GM19463 (cell line): Measurements from ENCODE around the gene KLF16.
A peak's percentile ranks its signal among the peaks of the same experiment; 100 is the strongest.
"Not testable (repeated sequence)": the region's sequence is repeated elsewhere in the genome, so short reads cannot be mapped to it uniquely, and the experiment has no call there.

Experiments used
- ATAC-seq: cut with Tn5 transposase; IDR thresholded peaks from one replicate; pipeline ENCODE4 v1.9.1; 2021; ENCODE audit warnings: mild to moderate bottlenecking, moderate library complexity; ENCODE audit not compliant: unreplicated experiment

The KLF16 gene

GRCh38 chr19:1863328-1863637, at the start of gene KLF16:
Gene KLF16 (minus strand): TSS chr19:1863579. CDS start chr19:1863497, 82 bp downstream.
- peak; percentile 1 for ATAC-seq

DNA sequence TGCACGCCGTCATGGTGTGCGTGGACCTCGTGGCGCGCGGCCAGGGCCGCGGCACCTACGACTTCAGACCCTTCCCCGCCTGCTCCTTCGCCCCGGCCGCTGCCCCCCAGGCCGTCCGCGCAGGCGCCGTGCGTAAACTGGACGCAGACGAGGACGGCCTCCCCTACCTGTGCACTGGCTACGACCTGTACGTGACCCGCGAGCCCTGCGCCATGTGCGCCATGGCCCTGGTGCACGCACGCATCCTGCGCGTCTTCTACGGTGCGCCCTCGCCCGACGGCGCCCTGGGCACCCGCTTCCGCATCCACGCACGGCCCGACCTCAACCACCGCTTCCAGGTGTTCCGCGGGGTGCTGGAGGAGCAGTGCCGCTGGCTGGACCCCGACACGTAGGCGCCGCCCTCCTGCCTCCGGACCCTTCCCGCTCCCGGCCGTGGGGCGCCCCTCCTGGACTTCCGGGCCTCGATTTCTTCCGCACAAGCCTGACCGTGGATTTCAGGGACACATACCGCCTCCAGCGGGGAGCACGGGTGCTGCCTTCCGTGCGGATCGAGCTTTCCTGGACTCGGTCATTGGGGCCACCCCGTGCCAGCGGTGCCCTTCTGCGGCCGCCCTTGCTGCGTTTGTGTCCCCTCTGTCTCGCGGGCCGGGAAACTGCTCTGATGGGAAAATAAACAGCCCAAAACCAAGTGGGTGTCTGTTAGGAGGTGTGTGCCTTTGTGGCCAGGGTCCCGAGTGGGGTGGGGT, 49.6 kb upstream of the KLF16 start:
- ATAC-seq: no peak

DNA sequence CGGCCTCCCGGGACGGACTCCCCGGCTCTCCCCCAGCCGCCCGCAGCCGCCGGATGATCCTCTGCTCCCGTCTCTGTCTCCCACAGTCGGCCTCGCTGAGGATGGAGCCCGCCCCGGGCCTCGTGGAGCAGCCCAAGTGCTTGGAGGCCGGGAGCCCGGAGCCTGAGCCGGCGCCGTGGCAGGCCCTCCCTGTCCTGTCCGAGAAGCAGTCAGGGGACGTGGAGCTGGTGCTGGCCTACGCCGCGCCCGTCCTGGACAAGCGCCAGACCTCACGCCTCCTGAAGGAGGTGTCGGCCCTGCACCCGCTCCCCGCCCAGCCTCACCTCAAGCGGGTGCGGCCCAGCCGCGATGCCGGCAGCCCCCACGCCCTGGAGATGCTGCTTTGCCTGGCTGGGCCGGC, 48.6 kb upstream of the KLF16 start:
- ATAC-seq: no peak

DNA sequence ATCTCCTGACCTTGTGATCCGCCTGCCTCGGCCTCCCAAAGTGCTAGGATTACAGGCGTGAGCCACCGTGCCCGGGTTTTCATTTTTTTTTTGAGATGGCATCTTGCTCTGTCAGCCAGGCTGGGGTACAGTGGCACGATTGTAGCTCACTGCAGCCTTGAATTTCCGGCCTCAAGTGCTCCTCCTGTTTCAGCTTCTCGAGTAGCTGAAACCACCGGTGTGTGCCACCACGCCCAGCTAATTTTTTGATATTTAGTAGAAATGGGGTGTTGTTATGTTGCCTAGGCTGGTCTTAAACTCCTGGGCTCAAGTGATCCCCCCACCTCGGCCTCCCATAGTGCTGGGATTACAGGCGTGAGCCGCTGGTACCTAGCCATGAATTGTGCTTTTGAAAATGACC, 47.7 kb upstream of the KLF16 start:
- no peak for ATAC-seq

GRCh38 chr19:1910177-1910576, 46.8 kb upstream of the KLF16 start:
- no peak for ATAC-seq

DNA sequence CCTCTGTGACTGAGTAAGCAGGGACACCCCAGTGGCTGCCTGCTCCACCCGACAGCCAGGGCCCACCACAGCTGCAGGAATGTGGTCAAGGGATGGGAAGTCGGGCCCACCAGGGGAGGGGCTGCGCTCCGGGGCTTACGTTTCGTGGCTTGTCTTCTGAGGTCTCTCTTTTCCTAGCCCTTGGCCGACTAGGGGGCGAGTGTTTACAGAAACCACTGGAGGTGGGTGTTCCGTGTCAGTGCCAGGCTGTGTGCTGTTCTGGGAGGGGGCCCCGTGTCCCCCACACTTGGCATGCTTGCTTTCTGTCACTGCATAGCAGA, 46.3 kb upstream of the KLF16 start:
- no peak for ATAC-seq

DNA sequence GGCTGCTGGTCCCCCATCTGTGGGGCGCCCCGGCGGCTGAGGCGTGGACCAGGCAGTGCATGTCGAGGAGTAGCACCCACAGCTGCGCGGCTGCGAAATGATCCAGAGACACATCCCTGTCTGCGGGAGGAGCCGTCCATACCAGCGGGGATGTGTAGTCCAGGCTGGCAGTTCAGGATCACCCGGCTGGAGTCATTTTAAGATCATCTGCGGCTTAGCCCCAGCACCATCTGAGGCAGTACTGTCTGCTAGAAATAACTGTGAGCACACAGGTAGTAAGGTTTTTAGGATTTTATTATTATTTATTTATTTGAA, 44.9 kb upstream of the KLF16 start:
- no peak for ATAC-seq

DNA sequence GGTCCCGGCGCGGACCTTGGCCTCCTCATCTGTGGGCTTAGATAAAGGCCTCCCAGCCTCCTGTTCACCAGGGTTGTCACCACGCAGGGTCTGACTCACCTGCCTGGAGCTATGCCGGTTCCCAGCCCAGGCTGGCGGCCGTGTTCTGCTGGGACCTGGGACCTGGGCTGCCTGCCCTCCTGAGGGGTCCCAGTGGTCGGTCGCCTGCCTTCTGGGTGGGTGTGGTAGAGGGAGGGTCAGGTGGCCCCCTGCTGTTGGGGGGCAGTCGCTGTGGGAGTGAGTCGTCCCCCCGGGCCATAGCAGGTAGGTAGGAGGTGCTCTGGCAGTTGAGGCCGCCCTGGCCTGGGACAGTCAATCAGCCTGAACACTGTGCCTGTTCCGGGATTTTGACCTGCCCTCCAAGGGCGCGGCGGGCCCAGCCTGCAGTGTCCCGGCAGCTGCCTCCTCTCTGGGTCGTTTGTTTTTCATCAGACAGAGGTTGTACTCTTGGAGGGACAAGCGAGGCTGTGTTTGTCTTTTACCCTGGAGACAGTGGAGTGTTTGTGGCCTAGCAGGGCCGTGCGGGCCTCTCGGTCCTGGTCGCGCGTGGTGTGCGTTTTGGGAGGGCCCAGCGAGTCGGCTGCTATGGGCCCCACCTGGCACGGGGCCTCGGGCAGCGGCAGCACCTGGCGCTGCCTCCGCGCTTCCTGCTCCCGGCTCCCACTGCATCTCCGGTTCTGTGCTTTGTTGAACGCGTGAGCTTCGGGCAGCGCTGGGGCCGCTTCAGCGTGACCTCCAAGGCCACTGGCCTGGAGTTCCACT, 44.4 kb upstream of the KLF16 start:
- ATAC-seq: no peak

DNA sequence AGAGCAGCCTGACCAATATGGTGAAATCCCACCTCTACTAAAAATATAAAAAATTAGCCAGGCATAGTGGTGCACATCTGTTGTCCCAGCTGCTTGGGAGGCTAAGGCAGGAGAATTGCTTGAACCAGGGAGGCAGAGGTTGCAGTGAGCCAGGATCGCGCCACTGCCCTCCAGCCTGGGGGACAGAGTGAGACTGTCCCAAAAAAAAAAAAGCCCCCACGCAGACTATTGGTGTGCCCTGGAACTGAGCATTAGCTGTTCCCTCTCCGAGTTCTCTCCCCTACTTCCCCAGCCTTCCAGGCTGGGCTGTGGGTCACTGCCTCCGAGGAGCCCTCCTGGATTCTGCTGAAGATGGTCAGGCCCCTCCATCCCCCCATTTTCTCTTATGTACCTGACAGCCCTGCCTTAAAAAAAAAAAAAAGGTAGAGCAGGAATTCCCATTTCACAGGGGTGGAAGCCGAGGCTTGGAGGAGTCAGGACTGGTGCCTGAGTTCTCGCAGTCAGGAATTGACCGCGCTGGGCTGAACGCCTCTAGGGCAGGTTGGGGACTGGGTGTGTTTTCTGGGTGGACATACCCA, 43.7 kb upstream of the KLF16 start:
- no peak for ATAC-seq

DNA sequence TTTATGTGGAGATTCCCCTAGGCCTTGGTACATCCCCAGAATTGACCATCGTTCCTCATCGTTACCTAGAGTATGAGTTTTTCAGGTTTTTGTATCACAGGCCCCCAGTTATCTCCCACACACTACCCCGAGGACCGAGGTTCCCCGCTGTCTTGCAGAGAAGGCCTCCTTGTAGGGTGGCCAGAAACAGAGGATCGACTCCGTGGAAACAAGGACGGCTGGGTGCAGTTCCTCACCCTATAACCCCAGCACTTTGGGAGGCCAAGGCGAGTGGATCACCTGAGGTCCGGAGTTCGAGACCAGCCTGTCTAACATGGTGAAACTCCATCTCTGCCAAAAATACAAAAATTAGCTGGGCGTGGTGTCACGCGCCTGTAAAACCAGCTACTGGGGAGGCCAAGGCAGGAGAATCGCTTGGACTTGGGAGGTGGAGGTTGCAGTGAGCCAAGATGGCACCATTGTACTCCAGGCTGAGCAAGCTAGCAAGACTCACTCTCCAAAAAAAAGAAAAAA, 42.5 kb upstream of the KLF16 start:
- no peak for ATAC-seq

DNA sequence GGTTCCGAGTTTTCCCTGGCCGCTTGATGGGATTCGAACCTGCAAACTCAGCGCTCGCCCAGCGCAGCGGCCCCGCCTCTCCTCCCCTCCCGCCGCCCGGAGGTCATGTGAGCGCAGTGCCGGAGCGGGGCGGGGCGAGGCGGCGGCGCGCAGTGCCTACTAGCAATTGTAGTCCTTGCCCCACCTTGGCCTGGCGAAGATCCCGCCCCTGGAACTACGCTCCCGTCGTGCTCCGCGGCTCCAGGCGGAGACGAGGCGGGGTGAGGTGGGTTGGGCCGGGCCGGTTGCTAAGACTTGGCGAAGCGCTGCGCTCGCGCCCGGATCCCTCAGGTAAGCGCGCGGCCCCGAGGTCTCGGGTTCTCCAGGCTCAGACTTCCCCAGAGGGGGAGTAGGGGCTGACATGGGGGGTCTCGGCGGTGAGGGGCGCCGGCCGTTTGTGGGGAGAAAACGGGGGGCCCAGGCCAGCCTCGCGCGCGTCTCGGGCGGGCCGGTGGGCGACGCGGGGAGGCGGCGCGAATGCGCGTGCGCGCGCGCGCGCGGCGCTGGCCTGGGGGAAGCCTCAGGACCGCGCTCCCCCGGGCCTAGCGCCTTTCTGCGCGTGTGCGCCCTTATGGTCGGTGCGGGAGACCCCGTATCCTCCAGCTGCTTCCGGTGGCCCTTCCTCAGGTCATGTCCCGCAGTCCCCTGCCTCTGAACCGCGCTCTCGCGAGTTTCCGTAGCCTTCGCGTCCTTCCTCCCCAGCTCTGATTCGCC, 41.9 kb upstream of the KLF16 start, which contains the start of the genes ADAT3 and SCAMP4:
TSS of gene ADAT3 (plus strand) at position 290 of the 753 bp plus-strand sequence. CDS start 6,649 bp downstream, outside the sequence.
TSS of gene SCAMP4 (plus strand) at position 290 of the 753 bp plus-strand sequence. CDS start 9,621 bp downstream, outside the sequence.
- peak; percentile 85 for ATAC-seq

DNA sequence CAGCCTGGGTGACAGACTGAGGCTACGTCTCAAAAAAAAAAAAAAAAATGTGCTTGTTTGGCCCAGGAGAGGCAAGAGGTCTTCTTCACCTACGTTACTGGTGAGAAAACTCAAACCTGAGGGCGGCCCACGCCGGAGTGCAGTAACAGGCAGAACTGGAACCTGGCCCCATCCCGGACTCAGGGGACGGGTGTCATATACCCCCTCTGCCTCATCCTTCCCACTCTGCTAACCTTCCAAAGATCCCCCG, 41.4 kb upstream of the KLF16 start:
- no peak for ATAC-seq

DNA sequence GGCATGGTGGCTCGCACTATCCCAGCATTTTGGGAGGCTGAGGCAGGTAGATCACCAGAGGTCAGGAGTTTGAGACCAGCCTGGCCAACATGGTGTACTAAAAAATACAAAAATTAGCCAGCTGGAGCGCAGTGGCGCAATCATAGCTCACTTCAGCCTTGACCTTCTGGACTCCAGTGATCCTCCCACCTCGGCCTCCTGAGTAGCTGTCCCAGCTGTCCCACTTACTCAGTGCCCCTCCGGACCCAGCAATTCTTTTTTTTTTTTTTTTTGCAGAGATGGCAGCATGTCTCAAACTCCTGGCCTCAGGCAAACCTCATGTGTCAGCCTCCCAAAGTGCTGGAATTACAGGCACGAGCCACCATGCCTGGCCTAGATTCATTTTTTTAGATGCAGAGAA, 39.5 kb upstream of the KLF16 start:
- ATAC-seq: no peak

DNA sequence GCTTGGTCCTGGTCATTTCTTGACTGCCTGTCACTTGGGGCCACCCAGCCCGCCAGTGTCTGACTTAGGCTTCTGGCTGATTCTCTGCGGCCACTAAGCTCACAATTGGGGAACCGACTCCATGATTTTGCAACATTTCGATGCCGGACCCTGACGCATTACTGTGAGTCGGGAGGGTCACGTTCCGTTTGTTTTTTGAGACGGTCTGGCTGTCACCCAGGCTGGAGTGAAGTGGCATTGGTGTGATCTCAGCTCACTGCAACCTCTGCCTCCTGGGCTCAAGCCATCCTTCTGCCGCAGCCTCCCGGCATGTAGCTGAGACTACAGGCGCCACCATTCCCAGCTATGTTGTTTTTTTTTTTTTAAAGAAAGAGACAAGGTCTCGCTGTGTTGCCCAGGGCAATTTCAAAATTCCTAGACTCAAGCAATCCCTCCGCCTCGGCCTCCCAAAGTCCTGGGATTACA, 38.6 kb upstream of the KLF16 start:
- ATAC-seq: no peak

GRCh38 chr19:1896508-1896907, 33.1 kb upstream of the KLF16 start:
- no peak for ATAC-seq

GRCh38 chr19:1893791-1894190, 30.4 kb upstream of the KLF16 start:
- ATAC-seq: no peak

GRCh38 chr19:1889907-1890306, 26.5 kb upstream of the KLF16 start:
- no peak for ATAC-seq

DNA sequence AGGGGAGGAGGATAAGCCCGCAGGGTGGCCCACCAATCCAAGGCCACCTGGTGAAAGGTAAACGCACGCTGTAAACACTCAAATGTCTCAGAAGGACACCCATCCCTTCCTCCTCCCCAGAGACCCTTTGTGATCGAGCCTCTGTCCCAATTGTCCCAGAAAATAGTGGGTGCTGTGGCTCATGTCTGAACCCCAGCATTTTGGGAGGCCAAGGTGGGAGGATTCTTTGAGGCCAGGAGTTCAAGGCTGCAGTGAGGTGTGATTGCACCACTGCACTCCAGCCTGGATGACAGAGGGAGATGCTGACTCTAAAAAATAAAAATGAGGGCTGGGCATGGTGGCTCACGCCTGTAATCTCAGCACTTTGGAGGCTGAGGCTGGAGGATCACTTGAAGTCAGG, 25.0 kb upstream of the KLF16 start:
- ATAC-seq: no peak

DNA sequence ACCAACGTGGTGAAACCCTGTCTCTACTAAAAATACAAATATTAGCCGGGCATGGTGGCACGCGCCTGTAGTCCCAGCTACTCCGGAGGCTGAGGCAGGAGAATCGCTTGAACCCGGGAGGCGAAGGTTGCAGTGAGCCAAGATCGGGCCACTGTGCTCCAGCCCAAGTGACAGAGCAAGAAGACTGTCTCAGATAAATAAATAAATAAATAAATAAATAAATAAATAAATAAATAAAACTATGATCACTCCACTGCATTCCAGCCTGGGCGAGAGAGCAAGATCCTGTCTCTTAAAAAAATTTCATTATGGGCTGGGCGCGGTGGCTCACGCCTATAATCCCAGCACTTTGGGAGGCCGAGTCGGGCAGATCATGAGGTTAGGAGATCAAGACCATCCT, 23.0 kb upstream of the KLF16 start:
- ATAC-seq: not testable (repeated sequence)

- peak; percentile 93 for ATAC-seq
Measured at GRCh38 chr19:1885398-1886119, 22.2 kb upstream of the KLF16 start, which contains the start of gene ABHD17A. Gene ABHD17A (minus strand): TSS chr19:1885496. CDS start chr19:1881566, 3,930 bp downstream.
